ENCODE data around the gene SREK1.
A peak's percentile ranks its signal among the peaks of the same experiment; 100 is the strongest.
"Not testable (repeated sequence)": the region's sequence is repeated elsewhere in the genome, so short reads cannot be mapped to it uniquely, and the experiment has no call there.

SREK1 gene

GRCh38 chr5:66168226-66168625 is 24.1 kb downstream of the SREK1 start:
- DNase-seq, result no peak

- no peak for DNase-seq
These were observed 25.4 kb downstream of the SREK1 start for GRCh38 chr5:66169534-66169933.

- DNase-seq, result no peak
These were observed 26.3 kb downstream of the SREK1 start for GRCh38 chr5:66170195-66170919.

- peak; percentile 19 for DNase-seq
These were observed 27.5 kb downstream of the SREK1 start for GRCh38 chr5:66171349-66172344.

GRCh38 chr5:66174338-66174737 is 30.2 kb downstream of the SREK1 start:
- no peak for DNase-seq

GRCh38 chr5:66178799-66179198 is 34.7 kb downstream of the SREK1 start:
- DNase-seq, result no peak

- no peak for DNase-seq
These were observed 35.4 kb downstream of the SREK1 start for GRCh38 chr5:66179297-66180051.

GRCh38 chr5:66180282-66181155 is 36.4 kb downstream of the SREK1 start:
- no peak for DNase-seq

- no peak for DNase-seq
These were observed 42.0 kb downstream of the SREK1 start for GRCh38 chr5:66186108-66186507.

- DNase-seq, result no peak
These were observed 49.3 kb downstream of the SREK1 start for GRCh38 chr5:66193419-66193818.

GRCh38 chr5:66197764-66198405 is 53.8 kb downstream of the SREK1 start:
- no peak for DNase-seq

- no peak for DNase-seq
These were observed 54.7 kb downstream of the SREK1 start for GRCh38 chr5:66198837-66199236.

- DNase-seq, result no peak
These were observed 59.4 kb downstream of the SREK1 start for GRCh38 chr5:66203531-66203930.

GRCh38 chr5:66206465-66206864 is 62.4 kb downstream of the SREK1 start:
- no peak for DNase-seq

- DNase-seq, result no peak
These were observed 63.9 kb downstream of the SREK1 start for GRCh38 chr5:66207800-66208561.

- DNase-seq, result no peak
These were observed 65.2 kb downstream of the SREK1 start for GRCh38 chr5:66209350-66209749.

- DNase-seq, result no peak
These were observed 65.7 kb downstream of the SREK1 start for GRCh38 chr5:66209794-66210193.

GRCh38 chr5:66213533-66213932 is 69.4 kb downstream of the SREK1 start:
- DNase-seq, result no peak

GRCh38 chr5:66222455-66222854 is 78.4 kb downstream of the SREK1 start:
- no peak for DNase-seq

GRCh38 chr5:66222896-66223295 is 78.8 kb downstream of the SREK1 start:
- not testable (repeated sequence) for DNase-seq

GRCh38 chr5:66223637-66224036 is 79.5 kb downstream of the SREK1 start:
- no peak for DNase-seq

Measured in NCI-H774 (cell line).